Mesothelial cell of epicardium (in vitro differentiated cells): Measurements from ENCODE around the gene SSR4. TPM values are rescaled to one million over a fixed set of nuclear protein-coding genes. Genes with fewer than 3 reads are reported as not detected.

Source experiments
- DNase-seq, 2 experiments: peaks; one replicate each; pipeline ENCODE4 v3.0.0; 2021; ENCODE audit warnings: low spot score in 2 of 2; ENCODE audit not compliant: unreplicated experiment in 2 of 2
- H3K27ac Mint-ChIP-seq: 2 replicates; pipeline ENCODE4 v1.8.0; 2021; ENCODE audit warnings: mixed read lengths
- H3K27me3 Mint-ChIP-seq: 2 replicates; pipeline ENCODE4 v1.8.0; 2021; ENCODE audit warnings: low read depth, mixed read lengths
- H3K36me3 Mint-ChIP-seq: 2 replicates; pipeline ENCODE4 v1.8.0; 2021; ENCODE audit warnings: mixed read lengths
- H3K4me1 Mint-ChIP-seq: 2 replicates; pipeline ENCODE4 v1.8.0; 2021; ENCODE audit warnings: mixed read lengths
- H3K4me3 Mint-ChIP-seq: 2 replicates; pipeline ENCODE4 v1.8.0; 2021; ENCODE audit warnings: mild to moderate bottlenecking, moderate library complexity, mixed read lengths
- H3K9me3 Mint-ChIP-seq: 2 replicates; pipeline ENCODE4 v1.8.0; 2021; ENCODE audit warnings: mixed read lengths
- total RNA-seq: library from RNA; stranded (reverse); gene quantifications from 3 replicates; pipeline ENCODE4 v1.2.1, GENCODE V29; 2021
- TF ChIP-seq, protein P1 (sequence below): fragments of 200-600 bp; sonication (generic); IDR thresholded peaks from one replicate; pipeline ENCODE4 v1.5.0; 2021; ENCODE audit warnings: antibody characterized with exemption; ENCODE audit not compliant: unreplicated experiment

SSR4 gene
- total RNA-seq, 1 donor from 2014 or later, result 213 TPM

DNA sequence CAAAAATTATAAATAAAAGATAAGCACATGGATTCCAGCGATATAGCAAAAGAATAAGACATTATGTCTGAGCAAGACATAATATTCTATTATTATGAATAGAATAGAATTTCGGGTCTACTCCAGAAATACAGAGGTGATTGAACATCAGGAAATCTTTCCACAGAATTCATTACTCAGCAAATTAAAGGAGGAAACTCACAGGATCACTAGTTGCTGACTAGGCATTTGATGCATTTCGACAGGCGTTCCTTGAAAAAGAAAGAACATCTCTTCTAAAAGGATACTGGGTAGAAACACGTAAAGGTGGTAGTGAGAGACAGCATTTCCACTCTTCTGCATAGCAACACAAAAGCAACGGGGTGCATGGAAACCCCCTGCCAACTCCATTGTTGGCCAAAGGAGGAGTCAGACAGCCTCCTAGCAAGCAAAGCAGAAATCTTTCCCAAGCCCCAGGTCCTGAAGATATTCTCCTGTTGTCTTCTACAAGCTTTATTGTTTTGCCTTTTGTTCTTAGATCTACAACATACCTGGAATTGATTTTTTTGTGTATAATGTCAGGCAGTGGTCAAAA lies 50.1 kb downstream of the SSR4 start:
- Mint-ChIP-seq H3K27ac (no peak overlapping the region), H3K27me3 (peaks cover 33% of the 10 kb centered on the region), H3K36me3 (no peaks in the 10 kb centered on the region), H3K9me3 (peaks cover 20% of the 10 kb centered on the region), H3K4me1 (no peaks in the 10 kb centered on the region), H3K4me3 (no peak overlapping the region)
- TF ChIP-seq, protein P1, sequence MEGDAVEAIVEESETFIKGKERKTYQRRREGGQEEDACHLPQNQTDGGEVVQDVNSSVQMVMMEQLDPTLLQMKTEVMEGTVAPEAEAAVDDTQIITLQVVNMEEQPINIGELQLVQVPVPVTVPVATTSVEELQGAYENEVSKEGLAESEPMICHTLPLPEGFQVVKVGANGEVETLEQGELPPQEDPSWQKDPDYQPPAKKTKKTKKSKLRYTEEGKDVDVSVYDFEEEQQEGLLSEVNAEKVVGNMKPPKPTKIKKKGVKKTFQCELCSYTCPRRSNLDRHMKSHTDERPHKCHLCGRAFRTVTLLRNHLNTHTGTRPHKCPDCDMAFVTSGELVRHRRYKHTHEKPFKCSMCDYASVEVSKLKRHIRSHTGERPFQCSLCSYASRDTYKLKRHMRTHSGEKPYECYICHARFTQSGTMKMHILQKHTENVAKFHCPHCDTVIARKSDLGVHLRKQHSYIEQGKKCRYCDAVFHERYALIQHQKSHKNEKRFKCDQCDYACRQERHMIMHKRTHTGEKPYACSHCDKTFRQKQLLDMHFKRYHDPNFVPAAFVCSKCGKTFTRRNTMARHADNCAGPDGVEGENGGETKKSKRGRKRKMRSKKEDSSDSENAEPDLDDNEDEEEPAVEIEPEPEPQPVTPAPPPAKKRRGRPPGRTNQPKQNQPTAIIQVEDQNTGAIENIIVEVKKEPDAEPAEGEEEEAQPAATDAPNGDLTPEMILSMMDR, result no peak
- no peak for DNase-seq

DNA sequence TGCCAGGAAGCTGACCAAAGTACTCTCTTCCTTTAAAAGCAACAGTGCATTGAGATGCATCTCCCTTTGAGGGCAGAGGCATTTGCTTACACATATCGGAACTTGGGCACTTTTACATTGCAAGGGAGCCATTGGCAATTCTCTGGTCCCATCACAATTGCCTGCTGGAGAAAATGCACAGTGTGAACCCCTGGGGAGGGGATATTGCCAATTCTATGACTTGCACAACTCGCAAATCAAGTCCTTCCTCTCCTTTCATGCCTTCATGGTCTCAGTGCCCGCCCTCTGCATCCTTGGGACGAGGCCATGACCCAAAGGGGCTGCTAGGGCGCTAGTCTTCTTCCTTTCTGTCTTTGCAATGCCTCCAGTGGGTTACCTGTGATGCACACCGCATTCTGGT lies 50.7 kb downstream of the SSR4 start:
- no peak overlapping the region for H3K27ac Mint-ChIP-seq
- H3K9me3 Mint-ChIP-seq, result peaks cover 20% of the 10 kb centered on the region
- TF ChIP-seq, protein P1, result no peak
- H3K4me1 Mint-ChIP-seq, result no peaks in the 10 kb centered on the region
- DNase-seq, result no peak
- no peaks in the 10 kb centered on the region for H3K36me3 Mint-ChIP-seq
- peaks cover 33% of the 10 kb centered on the region for H3K27me3 Mint-ChIP-seq
- no peak overlapping the region for H3K4me3 Mint-ChIP-seq

DNA sequence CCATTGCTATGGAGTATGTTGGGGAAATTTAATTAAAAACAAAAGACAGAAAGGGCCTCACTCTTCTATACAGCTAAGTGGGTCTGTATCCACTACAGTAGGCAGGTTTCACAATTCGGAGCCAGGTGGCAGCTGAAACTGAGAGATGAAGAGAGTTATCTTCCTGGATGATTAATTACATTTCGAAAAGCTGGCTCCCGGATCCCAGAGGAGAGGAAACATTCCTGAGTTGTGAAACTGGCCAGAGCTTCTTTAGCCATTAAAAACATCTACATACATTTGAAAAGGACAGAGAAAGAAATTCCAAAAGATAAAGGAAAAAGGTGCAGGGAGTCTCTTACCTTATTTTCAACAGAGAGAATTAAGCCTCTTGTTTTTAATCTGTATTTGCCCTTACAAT lies 51.4 kb downstream of the SSR4 start:
- Mint-ChIP-seq H3K9me3 (peaks cover 20% of the 10 kb centered on the region), H3K4me1 (no peaks in the 10 kb centered on the region), H3K36me3 (no peaks in the 10 kb centered on the region), H3K4me3 (no peak overlapping the region), H3K27ac (no peak overlapping the region), H3K27me3 (peaks cover 37% of the 10 kb centered on the region)
- no peak for DNase-seq
- TF ChIP-seq, protein P1, result no peak

Other genes starting within 250 kb of the SSR4 start
- gene CCNQ, start 195.5 kb upstream of the SSR4 start, total RNA-seq, result 17.2 to 19.1 TPM (median 17.3 TPM) in 3 replicates
- gene DUSP9, start 147.5 kb upstream of the SSR4 start, total RNA-seq, result 3.5 to 4.2 TPM (median 3.7 TPM) in 3 replicates
- gene PNCK, start 120.9 kb upstream of the SSR4 start, total RNA-seq, result 28.2 to 35.1 TPM (median 28.5 TPM) in 3 replicates
- 65.3 to 68.0 TPM (median 65.6 TPM) in 3 replicates for gene SLC6A8, start 106.7 kb upstream of the SSR4 start, total RNA-seq
- 116 to 121 TPM (median 118 TPM) in 3 replicates for gene BCAP31, start 70.3 kb upstream of the SSR4 start, total RNA-seq
- 15.4 to 18.3 TPM (median 15.4 TPM) in 3 replicates for gene ABCD1, start 69.8 kb upstream of the SSR4 start, total RNA-seq
- 3.6 to 4.3 TPM (median 4.3 TPM) in 3 replicates for gene PLXNB3, start 30.4 kb upstream of the SSR4 start, total RNA-seq
- gene SRPK3, start 13.6 kb upstream of the SSR4 start, total RNA-seq, result 0.14 to 0.16 TPM in 2 of 3 replicates, not detected in the other
- gene IDH3G, start 293 bp upstream of the SSR4 start, total RNA-seq, result 49.6 to 55.0 TPM (median 53.5 TPM) in 3 replicates
- gene PDZD4, start 35.9 kb downstream of the SSR4 start, total RNA-seq, result 6.8 to 8.8 TPM (median 7.6 TPM) in 3 replicates
- 1.4 to 2.1 TPM (median 2.1 TPM) in 3 replicates for gene L1CAM, start 91.5 kb downstream of the SSR4 start, total RNA-seq
- gene AVPR2, start 110.0 kb downstream of the SSR4 start, total RNA-seq, result not detected in 3 replicates
- 52.2 to 64.4 TPM (median 62.8 TPM) in 3 replicates for gene ARHGAP4, start 131.6 kb downstream of the SSR4 start, total RNA-seq
- 76.8 to 82.0 TPM (median 79.3 TPM) in 3 replicates for gene NAA10, start 140.4 kb downstream of the SSR4 start, total RNA-seq
- 7.2 to 8.5 TPM (median 7.2 TPM) in 3 replicates for gene RENBP, start 150.0 kb downstream of the SSR4 start, total RNA-seq
- 96.3 to 99.9 TPM (median 98.5 TPM) in 3 replicates for gene HCFC1, start 177.2 kb downstream of the SSR4 start, total RNA-seq
- 11.5 to 15.0 TPM (median 14.2 TPM) in 3 replicates for gene TMEM187, start 178.1 kb downstream of the SSR4 start, total RNA-seq
- 64.9 to 73.4 TPM (median 69.1 TPM) in 3 replicates for gene IRAK1, start 225.2 kb downstream of the SSR4 start, total RNA-seq